GM10266 (cell line): Measurements from ENCODE around the gene SLC5A6.

Experiments used
- DNase-seq: peaks from one replicate; pipeline ENCODE4 v3.0.0; 2012; ENCODE audit errors: extremely low spot score
- TF ChIP-seq, protein P1 (sequence below): IDR thresholded peaks from 2 replicates; pipeline ENCODE4 v1.5.1; 2012; ENCODE audit warnings: mild to moderate bottlenecking, low read depth; ENCODE audit not compliant: control insufficient read depth, insufficient read depth; ENCODE audit errors: missing control alignments

SLC5A6 gene

DNA sequence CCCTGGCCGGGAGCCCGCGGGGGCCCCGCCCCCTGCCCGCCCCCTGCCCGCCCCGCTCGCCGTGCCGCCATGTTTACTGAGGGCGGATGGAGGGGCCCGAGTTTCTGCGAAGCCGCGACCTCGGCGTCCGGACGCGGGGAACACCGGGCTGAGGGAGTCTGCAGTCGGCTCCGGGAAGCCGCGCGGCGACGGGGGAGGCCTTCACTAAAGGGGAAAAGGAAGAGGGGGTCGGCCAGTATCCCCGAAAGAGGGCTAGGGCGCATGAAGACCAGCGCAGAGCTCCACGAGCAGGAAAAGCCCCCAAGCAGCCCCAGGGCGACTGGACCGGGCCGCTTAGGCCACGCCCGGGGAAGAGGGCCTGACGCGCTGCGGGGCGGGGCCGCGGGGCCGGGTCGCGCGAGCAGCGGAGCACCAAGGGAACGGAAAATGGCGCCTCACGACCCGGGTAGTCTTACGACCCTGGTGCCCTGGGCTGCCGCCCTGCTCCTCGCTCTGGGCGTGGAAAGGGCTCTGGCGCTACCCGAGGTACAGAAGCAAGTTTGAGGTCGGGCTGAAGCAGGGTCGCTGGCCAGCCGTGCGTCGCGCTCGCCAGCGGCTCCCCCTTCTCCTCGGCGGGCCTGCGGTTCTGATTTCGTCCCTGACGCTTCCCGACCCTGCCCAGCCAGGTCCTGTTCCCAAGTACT, at the start of gene SLC5A6, which contains the start of gene ATRAID:
TSS of gene SLC5A6 (minus strand) at position 326 of the 683 bp plus-strand sequence. CDS start 4,618 bp downstream, outside the sequence.
TSS of gene ATRAID (plus strand) at position 99 of the 683 bp plus-strand sequence. CDS start at position 427, 328 bp downstream.
- TF ChIP-seq, protein P1, sequence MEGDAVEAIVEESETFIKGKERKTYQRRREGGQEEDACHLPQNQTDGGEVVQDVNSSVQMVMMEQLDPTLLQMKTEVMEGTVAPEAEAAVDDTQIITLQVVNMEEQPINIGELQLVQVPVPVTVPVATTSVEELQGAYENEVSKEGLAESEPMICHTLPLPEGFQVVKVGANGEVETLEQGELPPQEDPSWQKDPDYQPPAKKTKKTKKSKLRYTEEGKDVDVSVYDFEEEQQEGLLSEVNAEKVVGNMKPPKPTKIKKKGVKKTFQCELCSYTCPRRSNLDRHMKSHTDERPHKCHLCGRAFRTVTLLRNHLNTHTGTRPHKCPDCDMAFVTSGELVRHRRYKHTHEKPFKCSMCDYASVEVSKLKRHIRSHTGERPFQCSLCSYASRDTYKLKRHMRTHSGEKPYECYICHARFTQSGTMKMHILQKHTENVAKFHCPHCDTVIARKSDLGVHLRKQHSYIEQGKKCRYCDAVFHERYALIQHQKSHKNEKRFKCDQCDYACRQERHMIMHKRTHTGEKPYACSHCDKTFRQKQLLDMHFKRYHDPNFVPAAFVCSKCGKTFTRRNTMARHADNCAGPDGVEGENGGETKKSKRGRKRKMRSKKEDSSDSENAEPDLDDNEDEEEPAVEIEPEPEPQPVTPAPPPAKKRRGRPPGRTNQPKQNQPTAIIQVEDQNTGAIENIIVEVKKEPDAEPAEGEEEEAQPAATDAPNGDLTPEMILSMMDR: no peak
- DNase-seq: peak; percentile 96

DNA sequence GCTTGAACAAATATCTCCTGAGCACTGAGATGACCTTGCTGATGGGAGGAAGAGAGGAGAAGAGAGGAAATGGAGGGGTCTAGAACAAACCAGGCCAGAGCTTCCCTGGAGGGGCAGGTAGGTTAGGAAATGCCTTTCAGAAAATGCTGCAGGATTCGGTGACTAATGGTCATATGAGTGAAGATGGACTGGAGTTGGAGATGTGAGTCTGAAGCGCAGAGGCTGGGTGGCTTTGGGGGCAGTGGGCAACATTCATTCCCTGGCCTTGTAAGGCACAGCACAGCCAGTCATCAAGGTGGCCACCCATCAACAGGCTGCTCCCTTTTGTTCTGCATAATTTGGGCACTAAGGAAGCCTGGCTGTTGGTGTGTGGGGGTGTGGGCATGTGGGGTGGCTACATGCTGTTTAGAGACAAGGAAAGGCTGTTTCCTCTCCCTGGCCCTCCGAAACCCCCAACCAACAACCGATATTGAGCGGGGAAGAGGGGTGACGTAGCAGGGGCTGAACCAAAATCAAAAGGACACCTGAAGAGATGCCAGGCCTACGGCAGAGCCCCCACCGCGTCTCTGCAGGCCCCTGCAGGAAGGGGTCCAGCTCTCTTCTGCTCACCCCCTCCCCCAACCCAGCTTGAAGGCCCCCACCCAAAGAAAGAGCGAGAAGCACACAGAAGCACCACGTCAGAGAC, 49.3 kb upstream of the SLC5A6 start:
- no peak for DNase-seq
- TF ChIP-seq, protein P1: no peak

- no peak for DNase-seq
- TF ChIP-seq, protein P1: no peak
Measured at GRCh38 chr2:27258051-27258450, 46.0 kb upstream of the SLC5A6 start.

DNA sequence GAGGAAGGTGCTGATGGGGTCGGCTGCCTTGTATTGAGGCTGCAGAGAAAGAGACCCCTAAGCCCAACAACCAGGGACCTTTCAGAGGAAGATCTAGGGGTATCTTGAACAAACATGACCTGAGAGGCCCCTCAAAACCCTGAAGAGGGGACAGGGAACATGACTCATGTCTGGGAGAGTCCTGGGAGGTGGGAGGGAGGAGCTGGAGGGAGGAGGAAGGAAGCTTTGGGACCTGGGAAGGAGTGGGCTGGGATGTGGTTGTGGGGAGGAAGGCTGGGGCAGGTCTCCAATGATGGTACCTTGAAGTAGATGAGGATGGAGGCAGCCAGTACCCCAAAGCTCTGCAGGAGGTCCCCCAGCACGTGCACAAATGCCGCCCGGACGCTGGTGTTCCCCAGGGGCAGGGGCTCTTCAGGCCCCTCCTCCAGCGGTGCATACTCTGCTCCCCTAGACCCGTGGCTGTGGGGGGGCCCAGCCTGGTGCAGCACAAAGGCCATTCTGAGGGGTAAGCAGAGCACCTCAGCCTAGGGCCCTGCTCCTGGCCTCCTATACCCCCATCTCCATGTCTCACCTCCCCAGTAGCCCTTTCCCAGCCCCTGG, 44.9 kb upstream of the SLC5A6 start:
- DNase-seq: no peak
- TF ChIP-seq, protein P1: no peak

DNA sequence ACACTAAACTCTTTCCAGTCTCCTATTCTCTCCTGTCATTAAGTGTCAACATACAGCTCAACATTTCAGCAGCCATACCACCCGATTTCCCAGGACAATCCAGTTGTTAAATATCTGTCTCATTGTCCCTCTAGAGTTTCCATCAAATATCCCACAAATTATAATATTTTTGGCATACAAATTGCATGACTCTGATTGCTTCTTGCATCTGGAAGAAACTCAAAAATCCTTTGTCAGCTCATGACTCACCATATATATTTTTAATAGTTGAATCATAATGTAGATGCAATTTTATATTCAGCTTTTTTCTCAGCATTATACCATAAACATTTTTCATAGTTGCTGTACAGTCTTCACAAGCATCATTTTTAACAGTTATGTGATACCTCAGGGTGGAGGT, 43.6 kb upstream of the SLC5A6 start:
- no peak for DNase-seq
- TF ChIP-seq, protein P1: no peak

DNA sequence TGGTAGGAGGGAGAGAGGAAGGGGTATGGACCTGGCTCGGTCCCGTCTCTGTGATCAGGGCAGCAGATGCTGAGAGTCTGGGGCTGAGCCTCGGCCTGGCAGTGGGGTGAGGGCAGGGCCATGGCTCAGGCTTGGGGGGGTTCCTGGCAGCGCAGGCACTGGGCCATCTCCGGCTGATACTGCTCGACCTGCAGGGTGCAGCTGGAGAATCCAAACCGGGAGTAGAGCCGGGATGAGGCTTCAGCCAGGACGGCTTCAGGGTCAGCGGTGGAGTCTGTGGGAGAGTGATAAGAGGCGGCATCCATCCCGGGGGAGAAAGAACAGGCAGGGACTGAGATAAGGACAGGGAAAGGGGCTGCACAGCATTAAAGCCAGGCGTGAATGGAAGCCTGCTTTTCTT, 43.1 kb upstream of the SLC5A6 start:
- TF ChIP-seq, protein P1: no peak

More for the DNA sequence above, 43.1 kb upstream of the SLC5A6 start:
- DNase-seq: no peak
